NCI-H2196 treated with DMSO at 0.1 percent for 48 hours (cell line): Measurements from ENCODE around the gene TBC1D5.
"Not testable (repeated sequence)": the region's sequence is repeated elsewhere in the genome, so short reads cannot be mapped to it uniquely, and the experiment has no call there.

Experiments
- DNase-seq: peaks from one replicate; lab custom pipeline; 2025; ENCODE audit not compliant: unreplicated experiment; lab: John Stamatoyannopoulos, UW

Gene TBC1D5

GRCh38 chr3:17749705-17750293 is 7.4 kb upstream of the TBC1D5 start:
- DNase-seq, result no peak

GRCh38 chr3:17749281-17749680 is 6.8 kb upstream of the TBC1D5 start:
- DNase-seq, result no peak

- DNase-seq, result no peak
Observed at GRCh38 chr3:17747890-17748247, 5.4 kb upstream of the TBC1D5 start.

DNA sequence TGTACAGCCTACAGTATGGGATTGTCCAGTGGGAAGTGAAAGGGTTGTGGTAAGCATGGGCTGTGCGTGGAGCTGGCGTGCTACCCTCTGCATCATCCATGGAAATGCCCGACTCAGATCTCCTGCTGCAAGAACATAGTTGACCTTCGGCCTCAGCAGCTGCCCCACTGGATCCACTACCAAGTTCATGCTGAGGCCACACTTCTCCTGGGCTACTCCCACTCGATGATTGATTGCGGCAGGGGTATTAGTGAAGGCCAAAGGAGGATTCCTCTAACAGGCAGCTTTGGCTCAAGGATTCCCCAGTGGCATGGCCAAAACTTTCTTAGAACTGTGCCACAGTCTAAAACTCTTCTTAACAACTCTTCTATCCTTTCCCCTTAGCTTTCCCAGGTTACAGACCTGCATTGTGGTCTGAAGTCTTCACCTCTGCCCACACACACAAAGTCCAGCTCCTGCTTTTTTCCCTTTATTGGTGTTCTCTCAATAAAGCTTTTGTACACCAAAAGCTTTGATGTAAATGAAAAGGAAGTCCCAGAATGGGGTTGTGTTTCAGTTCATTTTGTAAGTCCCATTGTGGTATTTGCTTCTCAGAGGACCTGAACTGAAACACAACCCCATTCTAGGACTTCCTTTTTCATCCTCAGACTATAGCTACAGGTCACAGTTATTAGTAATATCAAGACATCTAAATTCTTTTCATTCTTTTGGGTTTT is 4.9 kb upstream of the TBC1D5 start:
- DNase-seq, result no peak

DNA sequence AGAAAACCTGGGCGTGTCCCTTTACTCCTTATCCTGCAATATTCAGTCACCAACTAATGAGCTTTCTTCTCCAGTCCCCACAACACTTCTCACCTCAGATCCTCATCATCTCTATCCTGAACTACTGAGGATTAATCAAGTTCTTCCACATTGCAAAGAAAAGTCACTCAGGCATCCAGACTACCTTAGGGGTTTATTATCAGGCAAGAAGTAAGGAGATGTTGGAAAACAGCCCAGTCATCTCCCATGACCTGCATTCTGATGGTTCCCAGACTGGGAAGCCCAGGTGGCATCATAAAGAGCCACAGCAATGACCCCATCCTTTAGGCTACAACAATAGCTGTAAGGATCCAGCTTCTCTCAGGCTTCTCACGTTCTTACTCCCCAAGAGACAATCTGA is 3.5 kb upstream of the TBC1D5 start:
- DNase-seq, result no peak

GRCh38 chr3:17745301-17745700 is 2.9 kb upstream of the TBC1D5 start:
- DNase-seq, result no peak

DNA sequence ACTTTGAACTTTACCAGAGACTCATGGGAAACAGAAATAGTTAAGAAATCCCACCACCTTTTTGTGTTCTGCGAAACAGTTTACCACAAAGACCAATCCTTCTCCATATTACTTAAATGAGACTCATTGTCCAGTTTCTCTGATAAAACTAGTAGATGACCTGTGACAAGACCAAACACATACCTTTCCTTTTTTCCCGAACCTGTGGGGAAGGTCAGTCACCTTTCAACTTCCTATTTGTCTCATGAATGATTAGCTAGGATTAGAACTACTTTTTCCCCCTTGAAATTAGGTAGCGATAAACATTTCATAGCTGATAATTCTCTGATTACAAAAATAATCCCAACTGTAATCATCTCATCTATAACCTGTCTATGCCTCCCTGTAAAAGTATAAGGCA is 2.3 kb upstream of the TBC1D5 start:
- DNase-seq, result no peak

GRCh38 chr3:17743658-17743995 is 1.2 kb upstream of the TBC1D5 start:
- DNase-seq, result no peak

GRCh38 chr3:17742880-17743657 is 638 bp upstream of the TBC1D5 start:
- DNase-seq, result no peak

- DNase-seq, result no peak
Observed at GRCh38 chr3:17741621-17742101, 770 bp downstream of the TBC1D5 start.

DNA sequence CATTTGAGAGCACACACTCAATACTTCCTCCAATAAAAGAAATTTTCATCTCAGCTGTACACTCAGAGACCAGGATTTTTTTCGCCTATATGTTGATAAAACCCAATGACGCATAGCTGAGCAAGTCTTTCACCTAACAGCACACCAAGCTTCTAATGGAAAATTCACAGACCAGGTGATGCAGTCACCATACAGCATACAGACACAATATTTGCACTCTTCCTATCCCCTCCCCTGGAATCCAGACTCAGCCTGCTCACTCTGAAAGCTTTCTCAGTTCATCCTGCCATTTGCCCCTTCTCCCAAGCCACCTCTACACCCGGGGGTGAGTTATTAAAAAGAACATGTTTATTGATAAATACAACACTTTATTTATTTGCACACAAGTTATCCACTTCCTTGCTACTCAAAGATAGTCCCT is 1.7 kb downstream of the TBC1D5 start:
- DNase-seq, result no peak

DNA sequence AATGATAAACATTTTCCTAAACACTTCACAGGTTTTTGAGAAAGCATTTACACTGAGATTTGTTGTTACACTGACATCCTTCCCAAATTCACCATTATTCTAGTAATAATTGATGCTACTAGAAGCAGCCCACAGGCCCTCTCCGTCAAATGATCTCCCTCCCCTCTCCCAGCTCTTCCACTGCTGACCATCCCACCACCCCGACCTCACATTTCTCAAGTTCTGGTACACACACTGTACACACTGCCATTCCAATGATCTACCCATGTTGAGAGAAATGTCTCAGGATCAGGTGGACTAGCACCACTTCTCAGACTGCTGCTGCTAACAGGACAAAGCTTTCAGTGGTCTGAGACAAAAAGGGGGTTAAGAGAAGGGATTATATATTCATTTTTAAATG is 3.5 kb downstream of the TBC1D5 start:
- no peak for DNase-seq

DNA sequence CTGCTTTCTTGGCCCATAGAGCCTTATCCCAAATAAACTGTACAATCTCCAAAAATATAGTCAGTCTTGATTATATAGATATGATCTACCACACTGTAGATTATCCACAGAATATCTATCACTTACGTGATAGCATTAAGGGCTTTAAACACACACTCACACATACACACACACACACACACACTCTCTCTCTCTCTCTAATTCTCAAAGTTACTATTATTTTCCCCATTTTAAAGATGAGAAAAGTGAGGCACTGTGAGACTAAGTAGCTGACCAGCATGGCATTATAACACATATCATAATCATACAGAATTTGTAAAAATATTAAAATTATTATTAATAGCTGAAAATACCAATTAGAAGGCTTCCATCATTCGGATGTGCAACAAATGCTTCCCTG is 4.2 kb downstream of the TBC1D5 start:
- no peak for DNase-seq

GRCh38 chr3:17737591-17737990 is 4.8 kb downstream of the TBC1D5 start:
- no peak for DNase-seq

GRCh38 chr3:17735362-17735761 is 7.1 kb downstream of the TBC1D5 start:
- DNase-seq, result not testable (repeated sequence)

DNA sequence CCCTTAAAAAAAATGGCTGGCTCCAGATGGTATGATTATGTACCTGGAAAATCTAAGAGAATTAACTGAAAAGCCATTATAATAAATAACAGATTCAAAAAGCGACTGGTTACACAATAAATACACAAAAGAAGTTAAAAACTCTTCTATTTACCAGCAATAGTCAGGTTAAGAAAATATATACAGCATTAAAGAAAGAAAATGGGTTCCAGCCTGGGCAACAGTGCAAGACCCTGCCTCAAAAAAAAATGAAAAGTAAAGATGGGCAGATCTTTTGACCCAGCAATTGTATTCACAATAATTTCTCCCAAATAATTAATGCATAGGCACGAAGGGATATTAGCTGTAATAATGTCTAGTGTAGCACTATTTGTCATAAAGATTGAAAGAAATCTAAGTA is 8.7 kb downstream of the TBC1D5 start:
- no peak for DNase-seq

DNA sequence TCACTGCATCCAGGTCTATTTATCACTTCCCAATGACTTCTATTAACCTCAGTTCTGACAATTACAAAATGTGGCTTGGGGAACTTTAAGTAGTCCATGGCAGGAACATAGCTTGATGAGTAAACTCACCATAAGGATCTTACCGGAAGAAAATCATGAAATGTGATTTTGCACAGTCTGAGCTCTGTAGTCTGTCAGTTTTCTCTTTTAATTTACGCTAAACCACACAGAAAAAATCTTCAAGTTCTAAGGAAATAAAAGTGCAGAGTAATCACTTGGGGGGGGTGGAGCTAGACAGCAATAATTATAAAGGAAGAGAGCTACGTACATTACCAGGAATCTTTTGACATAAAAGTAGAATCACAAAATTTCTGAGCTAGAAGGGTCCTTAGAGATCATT is 9.2 kb downstream of the TBC1D5 start:
- DNase-seq, result no peak

- peak; percentile 12 for DNase-seq
Observed at GRCh38 chr3:17730318-17730967, 12.0 kb downstream of the TBC1D5 start.

DNA sequence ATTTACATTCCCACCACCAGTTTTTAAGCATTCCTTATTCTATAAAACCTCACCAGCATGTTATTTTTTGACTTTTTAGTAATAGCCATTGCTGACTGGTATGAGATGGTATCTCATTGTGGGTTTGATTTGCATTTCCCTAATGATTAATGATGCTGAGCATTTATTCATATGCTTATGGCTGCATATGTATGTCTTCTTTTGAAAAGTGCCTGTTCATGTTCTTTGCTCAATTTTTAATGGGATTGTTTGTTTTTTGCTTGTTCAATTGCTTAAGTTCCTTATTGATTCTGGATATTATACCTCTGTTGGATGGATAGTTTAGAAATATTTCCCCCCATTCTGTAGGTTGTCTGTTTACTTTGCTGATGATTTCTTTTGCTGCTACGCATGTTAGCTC is 16.1 kb downstream of the TBC1D5 start:
- no peak for DNase-seq

GRCh38 chr3:17725844-17726243 is 16.6 kb downstream of the TBC1D5 start:
- DNase-seq, result not testable (repeated sequence)

GRCh38 chr3:17724948-17725347 is 17.5 kb downstream of the TBC1D5 start:
- no peak for DNase-seq

GRCh38 chr3:17724122-17724521 is 18.3 kb downstream of the TBC1D5 start:
- no peak for DNase-seq
